Fibroblast of mammary gland (primary cell): ENCODE measurements around the gene GARNL3.

Source experiments
- DNase-seq: peaks from one replicate; pipeline ENCODE4 v3.0.0-alpha.2; 2010; ENCODE audit warnings: low read depth
- H3K4me3 ChIP-seq: 2 replicates; pipeline ENCODE4 v1.5.1; 2011; ENCODE audit warnings: low read depth, mild to moderate bottlenecking, low read length, moderate library complexity; ENCODE audit not compliant: control insufficient read depth
- CTCF ChIP-seq: conservative IDR thresholded peaks from 2 replicates; pipeline ENCODE4 v1.5.1; 2011; ENCODE audit warnings: low read depth, low read length, inconsistent platforms; ENCODE audit not compliant: control insufficient read depth, insufficient read depth

Gene GARNL3

GRCh38 chr9:127340721-127341120 lies 76.1 kb downstream of the GARNL3 start:
- DNase-seq: no peak
- TF ChIP-seq CTCF: no peak
- H3K4me3 ChIP-seq: no peak overlapping the region

GRCh38 chr9:127341152-127341551 lies 76.6 kb downstream of the GARNL3 start:
- no peak overlapping the region for H3K4me3 ChIP-seq
- no peak for TF ChIP-seq CTCF
- DNase-seq: no peak

GRCh38 chr9:127344368-127345000 lies 79.9 kb downstream of the GARNL3 start:
- TF ChIP-seq CTCF: no peak
- no peak overlapping the region for H3K4me3 ChIP-seq
- DNase-seq: no peak

GRCh38 chr9:127345566-127345965 lies 81.0 kb downstream of the GARNL3 start:
- no peak for DNase-seq
- no peak for TF ChIP-seq CTCF
- no peak overlapping the region for H3K4me3 ChIP-seq

- DNase-seq: no peak
- peak; percentile 28 for TF ChIP-seq CTCF
- H3K4me3 ChIP-seq: no peak overlapping the region
These were observed 82.0 kb downstream of the GARNL3 start for GRCh38 chr9:127346584-127346983.

GRCh38 chr9:127347831-127348776 lies 83.5 kb downstream of the GARNL3 start:
- H3K4me3 ChIP-seq: no peak overlapping the region
- DNase-seq: peak; percentile 77
- TF ChIP-seq CTCF: peak; percentile 79
